Chondrocyte (in vitro differentiated cells): ENCODE data around the gene MPL. TPM values are rescaled to one million over a fixed set of nuclear protein-coding genes. Genes with fewer than 3 reads are reported as not detected.

Experiments
- DNase-seq: peaks from one replicate; pipeline ENCODE4 v3.0.0; 2021; ENCODE audit warnings: mixed read lengths, low spot score
- H3K27ac Mint-ChIP-seq: one replicate; pipeline ENCODE4 v1.8.0; 2021; ENCODE audit warnings: mild to moderate bottlenecking, moderate library complexity, mixed read lengths; ENCODE audit not compliant: unreplicated experiment
- H3K27me3 Mint-ChIP-seq: 2 replicates; pipeline ENCODE4 v1.8.0; 2021; ENCODE audit warnings: low read depth, mixed read lengths
- H3K36me3 Mint-ChIP-seq: 2 replicates; pipeline ENCODE4 v1.8.0; 2021; ENCODE audit warnings: low read depth, mixed read lengths
- H3K4me1 Mint-ChIP-seq: 2 replicates; pipeline ENCODE4 v1.8.0; 2021; ENCODE audit warnings: low read depth, mild to moderate bottlenecking, mixed read lengths
- H3K4me3 Mint-ChIP-seq: one replicate; pipeline ENCODE4 v1.8.0; 2021; ENCODE audit warnings: mild to moderate bottlenecking, moderate library complexity, mixed read lengths; ENCODE audit not compliant: unreplicated experiment
- H3K9me3 Mint-ChIP-seq: 2 replicates; pipeline ENCODE4 v1.8.0; 2021; ENCODE audit warnings: low read depth, mixed read lengths
- total RNA-seq: library from RNA; stranded (reverse); gene quantifications from 3 replicates; pipeline ENCODE4 v1.2.1, GENCODE V29; 2021
- TF ChIP-seq, protein P1 (sequence below): fragments of 200-600 bp; sonication (generic); IDR thresholded peaks from 2 replicates; pipeline ENCODE4 v1.5.0; 2021; ENCODE audit warnings: antibody characterized with exemption, mild to moderate bottlenecking, moderate library complexity

The MPL gene
- total RNA-seq, 1 donor from 2014 or later, result not detected

DNA sequence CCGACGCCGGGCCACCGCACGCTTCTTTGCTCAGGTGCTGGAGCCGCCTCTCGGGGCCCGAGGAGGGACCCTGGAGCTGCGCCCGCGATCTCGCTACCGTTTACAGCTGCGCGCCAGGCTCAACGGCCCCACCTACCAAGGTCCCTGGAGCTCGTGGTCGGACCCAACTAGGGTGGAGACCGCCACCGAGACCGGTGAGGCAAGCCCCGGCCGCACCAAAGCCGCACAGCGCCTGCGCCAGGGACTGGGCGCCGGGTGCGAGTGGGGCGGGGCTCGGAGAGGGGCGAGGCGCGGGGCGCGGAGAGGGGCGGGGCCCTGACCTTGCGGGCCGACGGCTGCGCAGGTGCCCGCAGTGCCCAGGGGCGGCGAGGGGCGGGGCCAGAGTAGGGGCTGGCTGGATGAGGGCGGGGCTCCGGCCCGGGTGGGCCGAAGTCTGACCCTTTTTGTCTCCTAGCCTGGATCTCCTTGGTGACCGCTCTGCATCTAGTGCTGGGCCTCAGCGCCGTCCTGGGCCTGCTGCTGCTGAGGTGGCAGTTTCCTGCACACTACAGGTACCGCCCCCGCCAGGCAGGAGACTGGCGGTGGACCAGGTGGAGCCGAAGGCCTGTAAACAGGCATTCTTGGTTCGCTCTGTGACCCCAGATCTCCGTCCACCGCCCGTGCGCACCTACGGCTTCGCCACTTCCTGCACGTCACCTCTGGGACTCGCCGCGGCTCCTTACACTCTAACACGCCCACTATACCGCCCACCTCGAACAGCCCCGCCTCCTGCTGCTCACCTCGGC lies 11.4 kb downstream of the MPL start:
- no peak for DNase-seq
- Mint-ChIP-seq H3K4me1 (peaks cover 25% of the 10 kb centered on the region), H3K9me3 (no peaks in the 10 kb centered on the region), H3K27ac (peak overlapping the region; percentile 91), H3K36me3 (no peaks in the 10 kb centered on the region), H3K27me3 (no peaks in the 10 kb centered on the region), H3K4me3 (peak overlapping the region; percentile 75)
- TF ChIP-seq, protein P1, sequence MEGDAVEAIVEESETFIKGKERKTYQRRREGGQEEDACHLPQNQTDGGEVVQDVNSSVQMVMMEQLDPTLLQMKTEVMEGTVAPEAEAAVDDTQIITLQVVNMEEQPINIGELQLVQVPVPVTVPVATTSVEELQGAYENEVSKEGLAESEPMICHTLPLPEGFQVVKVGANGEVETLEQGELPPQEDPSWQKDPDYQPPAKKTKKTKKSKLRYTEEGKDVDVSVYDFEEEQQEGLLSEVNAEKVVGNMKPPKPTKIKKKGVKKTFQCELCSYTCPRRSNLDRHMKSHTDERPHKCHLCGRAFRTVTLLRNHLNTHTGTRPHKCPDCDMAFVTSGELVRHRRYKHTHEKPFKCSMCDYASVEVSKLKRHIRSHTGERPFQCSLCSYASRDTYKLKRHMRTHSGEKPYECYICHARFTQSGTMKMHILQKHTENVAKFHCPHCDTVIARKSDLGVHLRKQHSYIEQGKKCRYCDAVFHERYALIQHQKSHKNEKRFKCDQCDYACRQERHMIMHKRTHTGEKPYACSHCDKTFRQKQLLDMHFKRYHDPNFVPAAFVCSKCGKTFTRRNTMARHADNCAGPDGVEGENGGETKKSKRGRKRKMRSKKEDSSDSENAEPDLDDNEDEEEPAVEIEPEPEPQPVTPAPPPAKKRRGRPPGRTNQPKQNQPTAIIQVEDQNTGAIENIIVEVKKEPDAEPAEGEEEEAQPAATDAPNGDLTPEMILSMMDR, result no peak

DNA sequence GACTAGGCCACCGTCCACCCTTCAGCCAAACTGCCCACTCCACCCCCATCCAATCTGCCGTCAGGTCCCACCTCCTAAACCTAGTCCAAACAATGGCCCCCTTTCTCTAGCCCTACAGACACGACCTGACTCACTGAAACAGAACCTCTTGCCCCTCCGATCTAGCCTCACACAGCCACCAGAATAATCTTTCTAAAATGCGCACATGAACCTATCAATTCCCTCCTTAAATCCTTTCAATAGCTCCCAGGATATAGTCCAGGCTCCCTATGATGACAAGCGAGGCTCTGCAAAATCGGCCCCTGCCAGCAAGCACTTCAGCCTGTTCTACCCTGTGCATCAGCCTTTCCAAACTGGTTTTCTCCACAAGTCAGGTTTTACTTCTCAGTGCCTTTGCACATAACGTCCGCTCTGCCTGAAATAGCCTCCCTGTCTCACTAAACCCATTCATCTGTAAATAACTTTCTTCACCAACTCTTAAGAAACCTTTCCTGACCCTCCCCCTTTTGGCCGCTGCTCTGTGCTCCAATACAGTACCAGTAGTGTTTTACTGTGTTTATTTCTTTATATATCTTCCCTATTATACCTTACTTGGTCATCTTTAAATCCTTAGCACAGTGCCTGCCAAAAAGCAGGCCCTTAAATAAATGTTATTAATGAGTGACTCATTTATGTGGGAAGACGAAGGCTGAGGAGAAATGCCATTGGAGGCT lies 12.1 kb downstream of the MPL start:
- peak overlapping the region; percentile 75 for H3K4me3 Mint-ChIP-seq
- DNase-seq, result no peak

DNA sequence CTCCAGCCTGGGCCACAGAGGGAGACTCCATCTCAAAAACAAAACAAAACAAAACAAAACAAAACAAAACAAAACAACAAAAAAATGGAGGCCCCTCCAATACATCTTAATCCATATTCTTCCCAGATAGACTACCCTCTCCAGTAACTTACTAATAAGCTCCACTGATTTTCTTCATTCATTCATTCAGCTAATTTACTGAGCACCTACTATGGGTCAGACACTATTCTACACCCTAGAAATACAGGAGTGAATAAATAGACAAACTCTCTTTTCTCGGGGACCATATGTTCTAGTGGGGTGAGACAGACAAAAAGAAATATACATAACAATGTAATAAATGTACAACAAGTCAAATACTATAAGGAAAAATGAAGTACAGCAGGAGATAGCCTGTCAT lies 13.4 kb downstream of the MPL start:
- DNase-seq, result no peak
- Mint-ChIP-seq H3K27ac (no peak overlapping the region), H3K4me3 (no peak overlapping the region), H3K9me3 (no peaks in the 10 kb centered on the region), H3K4me1 (peaks cover 17% of the 10 kb centered on the region), H3K27me3 (no peaks in the 10 kb centered on the region), H3K36me3 (no peaks in the 10 kb centered on the region)
- TF ChIP-seq, protein P1, result no peak

More for the DNA sequence above, 12.1 kb downstream of the MPL start:
- peak overlapping the region; percentile 91 for H3K27ac Mint-ChIP-seq
- no peaks in the 10 kb centered on the region for H3K36me3 Mint-ChIP-seq
- TF ChIP-seq, protein P1, result no peak
- peaks cover 19% of the 10 kb centered on the region for H3K4me1 Mint-ChIP-seq
- H3K9me3 Mint-ChIP-seq, result no peaks in the 10 kb centered on the region
- no peaks in the 10 kb centered on the region for H3K27me3 Mint-ChIP-seq

DNA sequence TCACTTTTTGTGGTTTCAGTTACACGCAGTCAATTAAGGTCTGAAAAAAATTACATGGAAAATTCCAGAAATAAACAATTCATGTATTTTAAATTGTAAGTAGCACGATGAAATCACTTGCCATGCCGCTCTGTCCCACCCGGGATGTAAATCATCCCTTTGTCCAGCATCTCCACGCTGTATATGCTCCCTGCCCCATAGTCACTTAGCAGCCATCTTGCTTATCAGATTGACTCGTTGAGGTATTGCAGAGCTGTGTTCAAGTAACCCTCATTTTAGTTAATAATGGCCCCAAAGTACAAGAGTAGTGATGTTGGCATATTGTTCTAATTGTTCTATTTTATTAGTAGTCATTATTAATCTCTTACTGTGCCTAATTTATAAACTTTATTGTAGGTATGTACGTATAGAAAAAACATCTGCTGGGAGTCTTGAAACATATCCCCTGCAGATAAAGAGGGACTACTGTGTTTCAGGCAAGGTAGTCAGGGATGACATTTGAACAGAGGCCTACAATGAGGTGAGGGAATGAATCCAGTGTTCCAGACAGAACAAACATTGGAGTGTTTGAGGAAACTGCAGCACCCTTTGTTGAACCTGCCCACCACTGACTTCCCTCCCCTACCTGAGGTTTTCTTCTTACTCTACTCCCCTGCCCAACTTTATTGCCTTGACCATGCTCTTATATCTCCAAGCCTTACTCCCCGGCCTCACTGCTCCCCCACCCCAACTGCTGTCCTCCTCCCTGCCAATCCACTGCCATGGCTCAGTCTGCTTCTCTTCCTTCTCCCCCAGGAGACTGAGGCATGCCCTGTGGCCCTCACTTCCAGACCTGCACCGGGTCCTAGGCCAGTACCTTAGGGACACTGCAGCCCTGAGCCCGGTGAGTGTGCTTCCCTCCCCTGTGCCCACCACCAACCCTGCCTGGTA lies 14.1 kb downstream of the MPL start:
- peak overlapping the region; percentile 14 for H3K27ac Mint-ChIP-seq
- H3K4me1 Mint-ChIP-seq, result peaks cover 17% of the 10 kb centered on the region
- TF ChIP-seq, protein P1, result no peak
- no peaks in the 10 kb centered on the region for H3K9me3 Mint-ChIP-seq
- DNase-seq, result no peak
- no peak overlapping the region for H3K4me3 Mint-ChIP-seq
- no peaks in the 10 kb centered on the region for H3K27me3 Mint-ChIP-seq
- no peaks in the 10 kb centered on the region for H3K36me3 Mint-ChIP-seq

DNA sequence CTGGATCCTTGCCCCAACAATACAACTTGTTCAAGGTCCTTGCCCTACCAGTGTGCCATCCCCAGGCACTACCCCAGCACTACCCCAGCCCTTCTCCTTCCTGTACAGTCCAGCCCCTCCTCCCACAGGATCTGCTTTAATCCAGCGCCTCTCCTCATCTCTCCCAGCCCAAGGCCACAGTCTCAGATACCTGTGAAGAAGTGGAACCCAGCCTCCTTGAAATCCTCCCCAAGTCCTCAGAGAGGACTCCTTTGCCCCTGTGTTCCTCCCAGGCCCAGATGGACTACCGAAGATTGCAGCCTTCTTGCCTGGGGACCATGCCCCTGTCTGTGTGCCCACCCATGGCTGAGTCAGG lies 14.7 kb downstream of the MPL start:
- H3K36me3 Mint-ChIP-seq, result no peaks in the 10 kb centered on the region
- DNase-seq, result no peak

More for the DNA sequence above, 14.7 kb downstream of the MPL start:
- H3K9me3 Mint-ChIP-seq, result no peaks in the 10 kb centered on the region
- no peak overlapping the region for H3K27ac Mint-ChIP-seq
- no peak overlapping the region for H3K4me3 Mint-ChIP-seq
- TF ChIP-seq, protein P1, result no peak
- no peaks in the 10 kb centered on the region for H3K27me3 Mint-ChIP-seq
- H3K4me1 Mint-ChIP-seq, result peaks cover 17% of the 10 kb centered on the region
